ENCODE data around the gene TXK.

TXK gene

GRCh38 chr4:48121180-48121579 is 12.9 kb downstream of the TXK start:
- H3K4me1 ChIP-seq (ENCODE audit: insufficient read depth, low read length, severe bottlenecking): no peaks in the 10 kb centered on the region
- peaks cover 5% of the 10 kb centered on the region; the same call in 1 of the 2 replicates for H3K27me3 ChIP-seq (ENCODE audit: insufficient read depth, low read length)
- no peaks in the 10 kb centered on the region for H3K36me3 ChIP-seq (ENCODE audit: insufficient read depth, low read length)
- no peaks in the 10 kb centered on the region for H3K9me3 ChIP-seq (ENCODE audit: low read length)
- H3K9ac ChIP-seq (ENCODE audit: low read length): no peak overlapping the region
- H3K27ac ChIP-seq (ENCODE audit: low read depth, low read length, poor library complexity, severe bottlenecking): no peak overlapping the region
- no peaks in the 10 kb centered on the region for H3K79me2 ChIP-seq (ENCODE audit: insufficient read depth, low read length)
- H3K4me3 ChIP-seq (ENCODE audit: low read depth, low read length, poor library complexity, severe bottlenecking): no peak overlapping the region
- H4K20me1 ChIP-seq (ENCODE audit: insufficient read depth, low read length): no peaks in the 10 kb centered on the region
- H2AFZ ChIP-seq (ENCODE audit: low read length): no peak overlapping the region
- TF ChIP-seq CTCF (IDR thresholded peaks at IDR 0.05; ENCODE audit: low read length): no peak
- TF ChIP-seq EZH2 (IDR thresholded peaks at IDR 0.05; ENCODE audit: borderline replicate concordance, low read length): no peak
- H3K4me2 ChIP-seq (ENCODE audit: low read length): no peak overlapping the region
- no peaks in the 10 kb centered on the region for H3F3A ChIP-seq (ENCODE audit: insufficient read depth, low read length)
- H3K9me2 ChIP-seq (ENCODE audit: low read depth, low read length): no peaks in the 10 kb centered on the region

- no peak for TF ChIP-seq CTCF (IDR thresholded peaks at IDR 0.05; ENCODE audit: low read length)
- TF ChIP-seq EZH2 (IDR thresholded peaks at IDR 0.05; ENCODE audit: borderline replicate concordance, low read length): no peak
- Histone ChIP-seq H3K4me1 (ENCODE audit: insufficient read depth, low read length, severe bottlenecking) (no peaks in the 10 kb centered on the region), H3K79me2 (ENCODE audit: insufficient read depth, low read length) (no peaks in the 10 kb centered on the region), H3K27ac (ENCODE audit: low read depth, low read length, poor library complexity, severe bottlenecking) (no peak overlapping the region), H3K27me3 (ENCODE audit: insufficient read depth, low read length) (peaks cover 5% of the 10 kb centered on the region; the same call in 1 of the 2 replicates), H3K9me3 (ENCODE audit: low read length) (no peaks in the 10 kb centered on the region), H3K4me2 (ENCODE audit: low read length) (no peak overlapping the region), H3K9ac (ENCODE audit: low read length) (no peak overlapping the region), H3F3A (ENCODE audit: insufficient read depth, low read length) (no peaks in the 10 kb centered on the region), H3K4me3 (ENCODE audit: low read depth, low read length, poor library complexity, severe bottlenecking) (no peak overlapping the region), H4K20me1 (ENCODE audit: insufficient read depth, low read length) (no peaks in the 10 kb centered on the region), H2AFZ (ENCODE audit: low read length) (no peak overlapping the region), H3K36me3 (ENCODE audit: insufficient read depth, low read length) (no peaks in the 10 kb centered on the region), H3K9me2 (ENCODE audit: low read depth, low read length) (no peaks in the 10 kb centered on the region)
These were observed 13.9 kb downstream of the TXK start for GRCh38 chr4:48120132-48120531.

GRCh38 chr4:48119646-48120045 is 14.4 kb downstream of the TXK start:
- no peak overlapping the region for H3K27ac ChIP-seq (ENCODE audit: low read depth, low read length, poor library complexity, severe bottlenecking)
- no peak overlapping the region for H3K4me3 ChIP-seq (ENCODE audit: low read depth, low read length, poor library complexity, severe bottlenecking)
- H3K9ac ChIP-seq (ENCODE audit: low read length): no peak overlapping the region
- no peaks in the 10 kb centered on the region for H3K4me1 ChIP-seq (ENCODE audit: insufficient read depth, low read length, severe bottlenecking)
- no peaks in the 10 kb centered on the region for H3K36me3 ChIP-seq (ENCODE audit: insufficient read depth, low read length)
- H4K20me1 ChIP-seq (ENCODE audit: insufficient read depth, low read length): no peaks in the 10 kb centered on the region
- no peaks in the 10 kb centered on the region for H3K9me3 ChIP-seq (ENCODE audit: low read length)
- H3F3A ChIP-seq (ENCODE audit: insufficient read depth, low read length): no peaks in the 10 kb centered on the region
- H3K79me2 ChIP-seq (ENCODE audit: insufficient read depth, low read length): no peaks in the 10 kb centered on the region
- TF ChIP-seq CTCF (IDR thresholded peaks at IDR 0.05; ENCODE audit: low read length): no peak
- H3K9me2 ChIP-seq (ENCODE audit: low read depth, low read length): no peaks in the 10 kb centered on the region
- no peak overlapping the region for H3K4me2 ChIP-seq (ENCODE audit: low read length)
- H3K27me3 ChIP-seq (ENCODE audit: insufficient read depth, low read length): peaks cover 5% of the 10 kb centered on the region; the same call in 1 of the 2 replicates
- no peak overlapping the region for H2AFZ ChIP-seq (ENCODE audit: low read length)
